Smooth muscle cell of the brain vasculature (primary cell): Measurements from ENCODE around the gene TRIM72.
"Not testable (repeated sequence)": the region's sequence is repeated elsewhere in the genome, so short reads cannot be mapped to it uniquely, and the experiment has no call there.

Experiments used
- DNase-seq: peaks from one replicate; pipeline ENCODE4 v3.0.0-alpha.2; 2012; ENCODE audit warnings: low read depth, low spot score

The TRIM72 gene

GRCh38 chr16:31190818-31191444, 23.0 kb upstream of the TRIM72 start:
- no peak for DNase-seq

GRCh38 chr16:31191697-31192428, 22.1 kb upstream of the TRIM72 start:
- no peak for DNase-seq

- DNase-seq, result no peak
Observed at GRCh38 chr16:31192856-31193642, 20.9 kb upstream of the TRIM72 start.

GRCh38 chr16:31193874-31194273, 20.0 kb upstream of the TRIM72 start:
- no peak for DNase-seq

- no peak for DNase-seq
Observed at GRCh38 chr16:31194898-31195297, 19.0 kb upstream of the TRIM72 start.

GRCh38 chr16:31195861-31196260, 18.1 kb upstream of the TRIM72 start:
- DNase-seq, result not testable (repeated sequence)

- DNase-seq, result no peak
Observed at GRCh38 chr16:31196324-31197088, 17.4 kb upstream of the TRIM72 start.

GRCh38 chr16:31198207-31198882, 15.6 kb upstream of the TRIM72 start:
- DNase-seq, result no peak

- no peak for DNase-seq
Observed at GRCh38 chr16:31199430-31200041, 14.4 kb upstream of the TRIM72 start.

GRCh38 chr16:31200111-31200510, 13.8 kb upstream of the TRIM72 start:
- DNase-seq, result not testable (repeated sequence)

- DNase-seq, result no peak
Observed at GRCh38 chr16:31200821-31201568, 12.9 kb upstream of the TRIM72 start.

GRCh38 chr16:31201582-31202413, 12.1 kb upstream of the TRIM72 start:
- DNase-seq, result no peak

GRCh38 chr16:31202414-31203375, 11.2 kb upstream of the TRIM72 start, which contains the start of gene PYCARD:
Gene PYCARD, minus strand, starts transcription at chr16:31202760. Its CDS starts 70 bp downstream, at chr16:31202690.
- DNase-seq, result no peak

GRCh38 chr16:31204871-31205666, 8.8 kb upstream of the TRIM72 start:
- DNase-seq, result no peak

- no peak for DNase-seq
Observed at GRCh38 chr16:31206776-31207175, 7.1 kb upstream of the TRIM72 start.

- no peak for DNase-seq
Observed at GRCh38 chr16:31213342-31213741, 577 bp upstream of the TRIM72 start.

- DNase-seq, result no peak
Observed at GRCh38 chr16:31214708-31215286, 878 bp downstream of the TRIM72 start.
